HepG2 (cell line): Measurements from ENCODE around the gene GABARAPL2. TPM values are rescaled to one million over a fixed set of nuclear protein-coding genes. Genes with fewer than 3 reads are reported as not detected.

Experiments
- BORCS8-MEF2B ChIP-seq: sonication (generic); formaldehyde crosslinking; IDR thresholded peaks from 2 replicates; pipeline ENCODE4 v1.8.0; 2022; ENCODE audit warnings: mild to moderate bottlenecking, missing genetic modification reagents
- GTF3A ChIP-seq: sonication (generic); formaldehyde crosslinking; conservative IDR thresholded peaks from 2 replicates; pipeline ENCODE4 v1.4.0; 2020; ENCODE audit warnings: mild to moderate bottlenecking, missing genetic modification reagents
- ISL2 ChIP-seq: sonication (generic); formaldehyde crosslinking; IDR thresholded peaks from 2 replicates; pipeline ENCODE4 v1.5.0; 2020; ENCODE audit warnings: missing genetic modification reagents
- JDP2 ChIP-seq: sonication (generic); formaldehyde crosslinking; IDR thresholded peaks from 2 replicates; pipeline ENCODE4 v1.8.1; 2022; ENCODE audit warnings: missing genetic modification reagents, borderline replicate concordance
- JUN ChIP-seq: sonication (generic); formaldehyde crosslinking; IDR thresholded peaks from 2 replicates; pipeline ENCODE4 v1.4.0; 2020; ENCODE audit warnings: mild to moderate bottlenecking, missing genetic modification reagents
- NFIC ChIP-seq: IDR thresholded peaks from 2 replicates; pipeline ENCODE4 v1.6.1; 2012; ENCODE audit warnings: mild to moderate bottlenecking, low read length, inconsistent platforms
- NKX3-1 ChIP-seq: sonication (generic); formaldehyde crosslinking; IDR thresholded peaks from 2 replicates; pipeline ENCODE4 v1.5.0; 2020; ENCODE audit warnings: missing genetic modification reagents
- NR0B2 ChIP-seq: sonication (generic); formaldehyde crosslinking; IDR thresholded peaks from 2 replicates; pipeline ENCODE4 v1.4.0; 2020; ENCODE audit warnings: mild to moderate bottlenecking, missing genetic modification reagents
- NR2F2 ChIP-seq: IDR thresholded peaks from 2 replicates; pipeline ENCODE4 v1.6.1; 2012; ENCODE audit warnings: low read depth, inconsistent platforms, borderline replicate concordance
- THYN1 ChIP-seq: sonication (generic); formaldehyde crosslinking; IDR thresholded peaks from 2 replicates; pipeline ENCODE4 v1.8.1; 2023; ENCODE audit warnings: low read depth, mild to moderate bottlenecking, moderate library complexity, missing genetic modification reagents, borderline replicate concordance
- YEATS4 ChIP-seq: sonication (generic); formaldehyde crosslinking; IDR thresholded peaks from 2 replicates; pipeline ENCODE4 v1.4.0; 2020; ENCODE audit warnings: missing genetic modification reagents, borderline replicate concordance
- ZNF180 ChIP-seq: sonication (generic); formaldehyde crosslinking; IDR thresholded peaks from 2 replicates; pipeline ENCODE4 v1.4.0; 2020; ENCODE audit warnings: low read depth, missing genetic modification reagents, borderline replicate concordance
- ZNF496 ChIP-seq: sonication (generic); formaldehyde crosslinking; IDR thresholded peaks from 2 replicates; pipeline ENCODE4 v1.8.1; 2023; ENCODE audit warnings: mild to moderate bottlenecking, moderate library complexity, missing genetic modification reagents; ENCODE audit not compliant: insufficient replicate concordance
- ZNF839 ChIP-seq: sonication (generic); formaldehyde crosslinking; IDR thresholded peaks from 2 replicates; pipeline ENCODE4 v1.4.0; 2020; ENCODE audit warnings: missing genetic modification reagents, mild to moderate bottlenecking, borderline replicate concordance
- polyA plus RNA-seq, 8 experiments: library from polyadenylated mRNA; depleted of rRNA in 3 of 8; stranded (reverse) in 7 of 8; unstranded in 1 of 8; fragments of >200 nt; fragmentation: Illumina TruSeq in 4 of 8; extraction: Trizol in 4 of 8; gene quantifications; 2 replicates each; pipeline versions ENCODE4 v1.2.1 to v1.2.3, GENCODE V29; 2011 to 2016; ENCODE audit warnings: low read depth in 4 of 8, missing spikeins in 1 of 8, mixed read lengths in 1 of 8; ENCODE audit not compliant: insufficient read depth in 1 of 8
- total RNA-seq, 5 experiments: library from RNA; depleted of rRNA; stranded (reverse); fragments of >200 nt; fragmentation: Illumina TruSeq; extraction: Trizol; gene quantifications; 2 replicates each; pipeline ENCODE4 v1.2.3, GENCODE V29; 2016; ENCODE audit warnings: low read depth in 1 of 5
- TF ChIP-seq, protein P1 (sequence below): sonication (generic); formaldehyde crosslinking; IDR thresholded peaks from 2 replicates; pipeline ENCODE4 v1.4.0; 2020; ENCODE audit warnings: missing genetic modification reagents, borderline replicate concordance
- TF ChIP-seq, protein P2 (sequence below): sonication (generic); formaldehyde crosslinking; IDR thresholded peaks from 2 replicates; pipeline ENCODE4 v1.5.1; 2020; ENCODE audit warnings: mild to moderate bottlenecking, missing genetic modification reagents
- TF ChIP-seq, protein P3 (sequence below): sonication (generic); formaldehyde crosslinking; IDR thresholded peaks from 2 replicates; pipeline ENCODE4 v1.4.0; 2020; ENCODE audit warnings: mild to moderate bottlenecking, missing genetic modification reagents
- TF ChIP-seq, protein P4 (sequence below): IDR thresholded peaks from 2 replicates; pipeline ENCODE4 v1.6.1; 2016

GABARAPL2 gene
- total and polyA plus RNA-seq, 2 of the 13 experiments (the other 11 are each of a cell fraction or from before 2014, with no cell fraction given): 76.4 to 83.0 TPM

DNA sequence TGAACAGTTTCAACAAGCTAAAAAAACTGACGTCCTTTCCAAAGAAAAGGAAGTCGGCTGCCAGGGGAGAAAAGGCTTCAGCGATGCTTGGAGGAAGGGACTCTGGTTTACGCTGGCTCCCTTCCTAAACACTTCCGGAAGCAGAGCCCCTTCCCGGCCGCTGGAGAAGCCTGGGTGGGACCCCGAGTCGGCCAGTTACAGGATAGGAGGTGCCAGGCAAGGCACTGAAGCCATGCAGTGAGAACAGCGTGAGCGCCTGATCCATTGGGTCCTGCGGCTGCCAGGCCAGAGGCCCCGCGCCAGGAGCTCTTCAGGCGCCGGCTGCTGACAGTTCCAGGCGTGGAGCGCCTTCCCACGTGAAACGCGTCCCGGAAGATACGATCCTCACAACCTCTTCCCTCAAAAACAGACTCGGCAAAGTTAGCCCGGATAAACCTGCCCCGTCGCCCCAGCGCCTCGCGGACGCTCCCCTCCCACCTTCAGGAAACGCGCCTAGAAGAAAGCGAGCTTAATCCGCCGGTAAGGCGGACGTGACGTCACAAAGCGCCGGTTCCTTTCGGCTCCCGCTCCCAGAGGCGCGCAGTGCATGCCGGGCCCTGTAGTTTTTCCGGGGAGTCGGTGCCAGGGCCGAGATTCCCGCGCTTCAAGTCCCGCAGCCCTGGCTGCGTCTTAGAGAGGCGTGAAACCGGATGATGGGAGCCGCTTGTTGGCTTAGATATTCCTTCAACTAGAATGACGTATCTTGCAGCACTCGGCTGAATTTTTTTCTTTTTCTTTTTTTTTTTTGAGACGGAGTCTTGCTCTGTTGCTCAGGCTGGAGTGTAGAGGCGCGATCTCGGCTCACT is 56.8 kb downstream of the GABARAPL2 start, which contains the start of gene ADAT1 (continued):
- TF ChIP-seq, protein P1, sequence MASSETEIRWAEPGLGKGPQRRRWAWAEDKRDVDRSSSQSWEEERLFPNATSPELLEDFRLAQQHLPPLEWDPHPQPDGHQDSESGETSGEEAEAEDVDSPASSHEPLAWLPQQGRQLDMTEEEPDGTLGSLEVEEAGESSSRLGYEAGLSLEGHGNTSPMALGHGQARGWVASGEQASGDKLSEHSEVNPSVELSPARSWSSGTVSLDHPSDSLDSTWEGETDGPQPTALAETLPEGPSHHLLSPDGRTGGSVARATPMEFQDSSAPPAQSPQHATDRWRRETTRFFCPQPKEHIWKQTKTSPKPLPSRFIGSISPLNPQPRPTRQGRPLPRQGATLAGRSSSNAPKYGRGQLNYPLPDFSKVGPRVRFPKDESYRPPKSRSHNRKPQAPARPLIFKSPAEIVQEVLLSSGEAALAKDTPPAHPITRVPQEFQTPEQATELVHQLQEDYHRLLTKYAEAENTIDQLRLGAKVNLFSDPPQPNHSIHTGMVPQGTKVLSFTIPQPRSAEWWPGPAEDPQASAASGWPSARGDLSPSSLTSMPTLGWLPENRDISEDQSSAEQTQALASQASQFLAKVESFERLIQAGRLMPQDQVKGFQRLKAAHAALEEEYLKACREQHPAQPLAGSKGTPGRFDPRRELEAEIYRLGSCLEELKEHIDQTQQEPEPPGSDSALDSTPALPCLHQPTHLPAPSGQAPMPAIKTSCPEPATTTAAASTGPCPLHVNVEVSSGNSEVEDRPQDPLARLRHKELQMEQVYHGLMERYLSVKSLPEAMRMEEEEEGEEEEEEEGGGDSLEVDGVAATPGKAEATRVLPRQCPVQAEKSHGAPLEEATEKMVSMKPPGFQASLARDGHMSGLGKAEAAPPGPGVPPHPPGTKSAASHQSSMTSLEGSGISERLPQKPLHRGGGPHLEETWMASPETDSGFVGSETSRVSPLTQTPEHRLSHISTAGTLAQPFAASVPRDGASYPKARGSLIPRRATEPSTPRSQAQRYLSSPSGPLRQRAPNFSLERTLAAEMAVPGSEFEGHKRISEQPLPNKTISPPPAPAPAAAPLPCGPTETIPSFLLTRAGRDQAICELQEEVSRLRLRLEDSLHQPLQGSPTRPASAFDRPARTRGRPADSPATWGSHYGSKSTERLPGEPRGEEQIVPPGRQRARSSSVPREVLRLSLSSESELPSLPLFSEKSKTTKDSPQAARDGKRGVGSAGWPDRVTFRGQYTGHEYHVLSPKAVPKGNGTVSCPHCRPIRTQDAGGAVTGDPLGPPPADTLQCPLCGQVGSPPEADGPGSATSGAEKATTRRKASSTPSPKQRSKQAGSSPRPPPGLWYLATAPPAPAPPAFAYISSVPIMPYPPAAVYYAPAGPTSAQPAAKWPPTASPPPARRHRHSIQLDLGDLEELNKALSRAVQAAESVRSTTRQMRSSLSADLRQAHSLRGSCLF (CRISPR knock-in tag): no peak
- TF ChIP-seq NR0B2 (CRISPR knock-in tag): peak; percentile 75; the same call in 1 of the 2 replicates
- no peak; the same call in 1 of the 2 replicates for TF ChIP-seq ISL2 (CRISPR knock-in tag)
- TF ChIP-seq JDP2 (CRISPR knock-in tag): no peak
- peak; percentile 19; the same call in 1 of the 2 replicates for TF ChIP-seq NKX3-1 (CRISPR knock-in tag)
- TF ChIP-seq, protein P2, sequence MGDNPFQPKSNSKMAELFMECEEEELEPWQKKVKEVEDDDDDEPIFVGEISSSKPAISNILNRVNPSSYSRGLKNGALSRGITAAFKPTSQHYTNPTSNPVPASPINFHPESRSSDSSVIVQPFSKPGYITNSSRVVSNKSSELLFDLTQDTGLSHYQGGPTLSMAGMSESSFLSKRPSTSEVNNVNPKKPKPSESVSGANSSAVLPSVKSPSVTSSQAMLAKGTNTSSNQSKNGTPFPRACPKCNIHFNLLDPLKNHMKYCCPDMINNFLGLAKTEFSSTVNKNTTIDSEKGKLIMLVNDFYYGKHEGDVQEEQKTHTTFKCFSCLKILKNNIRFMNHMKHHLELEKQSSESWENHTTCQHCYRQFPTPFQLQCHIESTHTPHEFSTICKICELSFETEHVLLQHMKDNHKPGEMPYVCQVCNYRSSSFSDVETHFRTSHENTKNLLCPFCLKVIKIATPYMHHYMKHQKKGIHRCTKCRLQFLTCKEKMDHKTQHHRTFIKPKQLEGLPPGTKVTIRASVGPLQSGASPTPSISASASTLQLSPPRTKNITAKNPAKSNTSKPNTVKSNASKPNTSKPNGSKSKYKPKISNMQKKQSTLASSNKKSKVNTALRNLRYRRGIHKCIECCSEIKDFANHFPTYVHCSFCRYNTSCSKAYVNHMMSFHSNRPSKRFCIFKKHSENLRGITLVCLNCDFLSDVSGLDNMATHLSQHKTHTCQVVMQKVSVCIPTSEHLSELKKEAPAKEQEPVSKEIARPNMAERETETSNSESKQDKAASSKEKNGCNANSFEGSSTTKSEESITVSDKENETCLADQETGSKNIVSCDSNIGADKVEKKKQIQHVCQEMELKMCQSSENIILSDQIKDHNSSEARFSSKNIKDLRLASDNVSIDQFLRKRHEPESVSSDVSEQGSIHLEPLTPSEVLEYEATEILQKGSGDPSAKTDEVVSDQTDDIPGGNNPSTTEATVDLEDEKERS (CRISPR knock-in tag): 0 out of 2 replicates have a peak, but pooled peaks have one; percentile 20
- TF ChIP-seq ZNF496: no peak
- no peak for TF ChIP-seq NR2F2
- peak; percentile 66; the same call in 1 of the 2 replicates for TF ChIP-seq JUN (CRISPR knock-in tag)
- peak; percentile 73 for TF ChIP-seq YEATS4 (CRISPR knock-in tag)
- TF ChIP-seq BORCS8-MEF2B (CRISPR knock-in tag): peak; percentile 55; the same call in 1 of the 2 replicates
- TF ChIP-seq, protein P3, sequence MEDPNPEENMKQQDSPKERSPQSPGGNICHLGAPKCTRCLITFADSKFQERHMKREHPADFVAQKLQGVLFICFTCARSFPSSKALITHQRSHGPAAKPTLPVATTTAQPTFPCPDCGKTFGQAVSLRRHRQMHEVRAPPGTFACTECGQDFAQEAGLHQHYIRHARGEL (CRISPR knock-in tag): no peak
- no peak for TF ChIP-seq THYN1 (CRISPR knock-in tag)
- TF ChIP-seq ZNF180: no peak
- TF ChIP-seq GTF3A (CRISPR knock-in tag): no peak
- TF ChIP-seq NFIC: 0 out of 2 replicates have a peak, but pooled peaks have one; percentile 25
- TF ChIP-seq ZNF839 (CRISPR knock-in tag): peak; percentile 67; the same call in 1 of the 2 replicates
- TF ChIP-seq, protein P4, sequence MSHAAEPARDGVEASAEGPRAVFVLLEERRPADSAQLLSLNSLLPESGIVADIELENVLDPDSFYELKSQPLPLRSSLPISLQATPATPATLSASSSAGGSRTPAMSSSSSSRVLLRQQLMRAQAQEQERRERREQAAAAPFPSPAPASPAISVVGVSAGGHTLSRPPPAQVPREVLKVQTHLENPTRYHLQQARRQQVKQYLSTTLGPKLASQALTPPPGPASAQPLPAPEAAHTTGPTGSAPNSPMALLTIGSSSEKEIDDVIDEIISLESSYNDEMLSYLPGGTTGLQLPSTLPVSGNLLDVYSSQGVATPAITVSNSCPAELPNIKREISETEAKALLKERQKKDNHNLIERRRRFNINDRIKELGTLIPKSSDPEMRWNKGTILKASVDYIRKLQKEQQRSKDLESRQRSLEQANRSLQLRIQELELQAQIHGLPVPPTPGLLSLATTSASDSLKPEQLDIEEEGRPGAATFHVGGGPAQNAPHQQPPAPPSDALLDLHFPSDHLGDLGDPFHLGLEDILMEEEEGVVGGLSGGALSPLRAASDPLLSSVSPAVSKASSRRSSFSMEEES (CRISPR knock-in tag): peak; percentile 59
